HG03159 (cell line): ENCODE data around the gene DNAH2.
A peak's percentile ranks its signal among the peaks of the same experiment; 100 is the strongest.

Source experiments
- ATAC-seq: cut with Tn5 transposase; IDR thresholded peaks from one replicate; pipeline ENCODE4 v1.9.1; 2021; ENCODE audit warnings: mild to moderate bottlenecking, moderate library complexity; ENCODE audit not compliant: unreplicated experiment

The DNAH2 gene

GRCh38 chr17:7817643-7817964 lies 100.1 kb downstream of the DNAH2 start:
- no peak for ATAC-seq

- ATAC-seq: no peak
These were observed 100.5 kb downstream of the DNAH2 start for GRCh38 chr17:7818026-7818425.

GRCh38 chr17:7818746-7819645 lies 101.5 kb downstream of the DNAH2 start:
- no peak for ATAC-seq

GRCh38 chr17:7820231-7820630 lies 102.7 kb downstream of the DNAH2 start:
- no peak for ATAC-seq

GRCh38 chr17:7822126-7822525 lies 104.6 kb downstream of the DNAH2 start:
- no peak for ATAC-seq

- no peak for ATAC-seq
These were observed 106.0 kb downstream of the DNAH2 start for GRCh38 chr17:7823581-7824001.

- ATAC-seq: no peak
These were observed 106.7 kb downstream of the DNAH2 start for GRCh38 chr17:7824021-7824924.

GRCh38 chr17:7825206-7825990 lies 107.9 kb downstream of the DNAH2 start:
- no peak for ATAC-seq

GRCh38 chr17:7830616-7831015 lies 113.1 kb downstream of the DNAH2 start:
- ATAC-seq: no peak

- no peak for ATAC-seq
These were observed 113.7 kb downstream of the DNAH2 start for GRCh38 chr17:7831233-7831632.

GRCh38 chr17:7832431-7832830 lies 114.9 kb downstream of the DNAH2 start:
- no peak for ATAC-seq

GRCh38 chr17:7833011-7833794 lies 115.7 kb downstream of the DNAH2 start:
- ATAC-seq: no peak

GRCh38 chr17:7833795-7834541 lies 116.4 kb downstream of the DNAH2 start, which contains the start of gene KDM6B:
TSS of gene KDM6B (plus strand) at chr17:7834217. CDS start at chr17:7845555, 11,338 bp downstream.
- peak; percentile 51 for ATAC-seq

- ATAC-seq: no peak
These were observed 117.0 kb downstream of the DNAH2 start for GRCh38 chr17:7834542-7834956.

- ATAC-seq: peak; percentile 37
These were observed 117.6 kb downstream of the DNAH2 start for GRCh38 chr17:7834957-7835813.

- ATAC-seq: peak; percentile 22
These were observed 118.5 kb downstream of the DNAH2 start for GRCh38 chr17:7835814-7836595.

GRCh38 chr17:7836596-7837407 lies 119.3 kb downstream of the DNAH2 start:
- no peak for ATAC-seq
